GM21723 (cell line): ENCODE measurements around the gene VRK2.
"Not testable (repeated sequence)": the region's sequence is repeated elsewhere in the genome, so short reads cannot be mapped to it uniquely, and the experiment has no call there.

Source experiments
- ATAC-seq: cut with Tn5 transposase; IDR thresholded peaks from one replicate; pipeline ENCODE4 v1.9.1; 2021; ENCODE audit warnings: mild to moderate bottlenecking, moderate library complexity; ENCODE audit not compliant: unreplicated experiment

VRK2 gene

DNA sequence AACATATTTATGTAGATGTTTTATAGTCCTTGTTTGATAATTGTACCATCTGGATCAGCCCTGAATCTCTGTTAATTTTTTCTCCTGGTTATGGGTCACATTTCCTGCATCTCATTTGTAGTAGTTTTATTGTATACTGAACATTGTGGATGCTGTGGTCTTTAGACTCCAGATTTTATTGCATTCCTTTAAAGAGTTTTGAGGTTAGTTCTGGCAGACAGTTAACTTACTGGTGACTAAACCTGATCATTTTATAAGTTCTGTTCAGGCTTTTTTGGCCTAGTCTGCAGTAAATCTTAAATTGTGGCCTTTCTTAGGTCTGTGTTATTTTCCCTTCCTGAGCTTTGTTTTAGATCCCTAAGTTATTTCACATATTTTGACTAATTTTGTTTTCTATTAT is 110.2 kb downstream of the VRK2 start:
- ATAC-seq: no peak

DNA sequence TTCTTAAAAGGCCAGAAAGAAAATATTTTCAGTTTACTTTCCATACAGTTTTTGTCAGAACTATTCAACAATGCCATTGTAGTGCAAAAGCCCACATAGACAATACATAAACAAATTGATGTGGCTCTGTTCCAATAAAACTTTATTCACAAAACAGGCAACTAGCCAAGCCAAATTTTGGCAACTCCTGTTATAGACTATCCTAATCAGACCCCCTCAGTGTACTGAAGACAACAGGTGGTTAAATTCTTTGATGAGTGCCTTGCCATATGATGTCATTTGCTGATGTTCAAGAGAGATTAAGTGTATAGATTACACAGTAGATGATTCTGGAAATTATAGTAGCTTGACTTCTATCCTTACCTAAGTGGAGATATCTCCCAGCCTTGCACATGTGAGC is 111.1 kb downstream of the VRK2 start:
- ATAC-seq: no peak

DNA sequence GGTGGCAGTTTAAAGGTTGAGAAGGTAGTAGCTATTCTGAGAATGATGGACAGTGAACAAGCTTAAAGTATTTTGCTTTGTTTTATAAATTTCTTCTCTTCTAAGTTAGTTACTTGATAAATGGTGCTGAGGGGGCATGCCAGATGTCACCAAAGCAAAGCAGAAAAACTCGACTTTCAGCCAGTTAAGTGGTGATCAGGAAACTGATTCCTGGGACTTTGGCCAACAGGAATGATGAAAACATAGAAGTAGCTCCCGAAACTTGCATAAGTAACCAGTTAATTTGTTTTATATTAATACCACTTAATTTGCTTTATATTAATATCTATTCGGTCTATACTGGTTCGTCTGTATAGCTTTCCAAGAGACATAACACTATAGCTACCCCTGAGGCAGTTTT is 111.9 kb downstream of the VRK2 start:
- ATAC-seq: no peak

DNA sequence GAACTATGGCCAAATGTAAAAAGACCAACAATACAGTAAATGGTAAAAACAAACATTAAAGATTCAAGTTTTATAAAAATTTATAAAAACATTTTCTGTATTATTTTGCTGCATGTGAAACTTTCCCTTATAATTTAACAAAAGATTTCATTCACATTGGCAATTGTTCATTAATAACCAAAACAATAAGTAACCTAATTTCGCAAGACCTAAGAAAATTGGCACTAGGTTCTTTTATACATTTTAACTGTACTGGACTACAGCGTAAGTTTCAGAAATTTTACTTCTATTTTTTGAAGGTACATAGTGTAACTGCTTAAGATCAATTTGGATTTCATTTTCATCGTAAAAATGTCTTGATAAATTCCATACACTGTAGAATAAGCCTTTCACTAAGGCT is 117.3 kb downstream of the VRK2 start:
- no peak for ATAC-seq

DNA sequence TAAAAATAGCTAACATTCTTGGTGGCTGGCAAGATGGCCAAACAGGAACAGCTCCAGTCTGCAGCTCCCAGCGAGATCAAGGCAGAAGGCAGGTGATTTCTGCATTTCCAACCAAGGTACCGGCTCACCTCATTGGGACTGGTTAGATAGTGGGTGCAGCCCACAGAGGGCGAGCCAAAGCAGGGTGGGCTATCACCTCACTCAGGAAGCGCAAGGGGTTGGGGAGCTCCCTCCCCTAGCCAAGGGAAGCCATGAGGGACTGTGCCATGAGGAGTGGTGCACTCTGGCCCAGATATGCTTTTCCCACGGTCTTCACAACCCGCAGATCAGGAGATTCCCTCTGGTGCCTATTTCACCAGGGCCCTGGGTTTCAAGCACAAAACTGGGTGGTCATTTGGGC is 121.5 kb downstream of the VRK2 start:
- ATAC-seq: not testable (repeated sequence)

DNA sequence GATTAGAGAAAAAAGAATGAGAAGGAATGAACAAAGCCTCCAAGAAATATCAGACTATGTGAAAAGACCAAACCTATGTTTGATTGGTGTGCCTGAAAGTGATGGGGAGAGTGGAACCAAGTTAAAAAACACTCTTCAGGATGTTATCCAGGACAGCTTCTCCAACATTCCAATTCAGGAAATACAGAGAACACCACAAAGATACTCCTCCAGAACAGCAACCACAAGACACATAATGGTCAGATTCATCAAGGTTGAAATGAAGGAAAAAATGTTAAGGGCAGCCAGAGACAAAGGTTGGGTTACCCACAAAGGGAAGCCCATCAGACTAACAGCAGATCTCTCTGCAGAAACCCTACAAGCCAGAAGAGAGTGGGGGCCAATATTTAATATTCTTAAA is 123.2 kb downstream of the VRK2 start:
- ATAC-seq: not testable (repeated sequence)

DNA sequence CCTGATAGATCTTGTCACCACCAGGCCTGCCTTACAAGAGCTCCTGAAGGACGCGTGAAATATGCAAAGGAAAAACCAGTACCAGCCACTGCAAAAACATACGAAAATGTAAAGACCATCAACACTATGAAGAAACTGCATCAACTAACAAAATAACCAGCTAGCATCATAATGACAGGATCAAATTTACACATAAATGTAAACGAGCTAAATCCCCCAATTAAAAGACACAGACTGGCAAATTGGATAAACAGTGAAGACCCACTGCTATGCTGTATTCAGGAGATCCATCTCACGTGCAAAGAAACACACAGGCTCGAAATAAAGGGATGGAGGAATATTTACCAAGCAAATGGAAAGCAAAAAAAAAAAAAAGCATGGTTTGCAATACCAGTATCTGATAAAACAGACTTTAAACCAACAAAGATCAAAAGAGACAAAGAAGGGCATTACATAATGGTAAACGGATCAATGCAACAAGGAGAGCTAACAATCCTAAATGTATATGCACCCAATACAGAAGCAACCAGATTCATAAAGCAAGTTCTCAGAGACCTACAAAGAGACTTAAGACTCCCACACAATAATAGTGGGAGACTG is 123.8 kb downstream of the VRK2 start:
- ATAC-seq: not testable (repeated sequence)

DNA sequence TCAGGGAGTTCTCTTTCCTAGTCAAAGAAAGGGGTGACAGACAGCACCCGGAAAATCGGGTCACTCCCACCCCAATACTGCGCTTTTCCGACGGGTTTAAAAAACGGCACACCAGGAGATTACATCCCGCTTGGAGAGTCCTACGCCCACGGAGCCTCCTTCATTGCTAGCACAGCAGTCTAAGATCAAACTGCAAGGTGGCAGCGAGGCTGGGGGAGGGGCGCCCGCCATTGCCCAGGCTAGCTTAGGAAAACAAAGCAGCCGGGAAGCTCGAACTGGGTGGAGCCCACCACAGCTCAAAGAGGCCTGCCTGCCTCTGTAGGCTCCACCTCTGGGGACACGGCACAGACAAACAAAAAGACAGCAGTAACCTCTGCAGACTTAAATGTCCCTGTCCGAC is 125.2 kb downstream of the VRK2 start:
- not testable (repeated sequence) for ATAC-seq

DNA sequence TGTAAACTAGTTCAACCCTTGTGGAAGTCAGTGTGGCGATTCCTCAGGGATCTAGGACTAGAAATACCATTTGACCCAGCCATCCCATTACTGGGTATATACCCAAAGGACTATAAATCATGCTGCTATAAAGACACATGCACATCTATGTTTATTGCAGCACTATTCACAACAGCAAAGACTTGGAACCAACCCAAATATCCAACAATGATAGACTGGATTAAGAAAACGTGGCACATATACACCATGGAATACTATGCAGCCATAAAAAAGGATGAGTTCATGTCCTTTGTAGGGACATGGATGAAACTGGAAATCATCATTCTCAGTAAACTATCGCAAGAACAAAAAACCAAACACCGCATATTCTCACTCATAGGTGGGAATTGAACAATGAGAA is 130.6 kb downstream of the VRK2 start:
- not testable (repeated sequence) for ATAC-seq

DNA sequence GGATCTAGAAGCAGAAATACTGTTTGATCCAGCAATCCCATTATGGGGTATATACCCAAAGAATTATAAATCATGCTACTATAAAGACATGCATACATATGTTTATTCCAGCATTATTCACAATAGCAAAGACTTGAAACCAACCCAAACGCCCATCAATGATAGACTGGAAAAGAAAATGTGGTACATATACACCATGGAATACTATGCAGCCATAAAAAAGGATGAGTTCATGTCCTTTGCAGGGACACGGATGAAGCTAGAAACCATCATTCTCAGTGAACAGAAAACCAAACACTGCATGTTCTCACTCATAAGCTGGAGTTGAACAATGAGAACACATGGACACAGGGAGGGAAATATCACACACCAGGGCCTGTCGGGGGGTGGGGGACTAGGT is 133.6 kb downstream of the VRK2 start:
- not testable (repeated sequence) for ATAC-seq

DNA sequence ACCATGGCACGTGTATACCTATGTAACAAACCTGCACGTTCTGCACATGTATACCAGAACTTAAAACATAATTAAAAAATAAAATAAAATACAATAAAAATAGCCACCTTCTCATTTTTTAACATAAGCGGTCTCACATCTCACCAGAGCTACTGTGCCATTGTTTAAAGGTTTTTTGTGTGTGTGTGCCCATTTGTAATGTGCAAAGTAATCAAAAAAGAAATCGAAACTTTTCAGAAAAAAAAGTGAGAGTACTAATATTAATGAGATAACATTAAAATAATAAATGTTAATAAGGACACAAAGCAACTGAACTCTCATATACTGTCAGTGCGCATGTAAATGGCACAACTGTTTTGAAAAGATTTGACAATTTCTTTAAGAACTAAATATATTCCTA is 134.0 kb downstream of the VRK2 start:
- ATAC-seq: no peak

DNA sequence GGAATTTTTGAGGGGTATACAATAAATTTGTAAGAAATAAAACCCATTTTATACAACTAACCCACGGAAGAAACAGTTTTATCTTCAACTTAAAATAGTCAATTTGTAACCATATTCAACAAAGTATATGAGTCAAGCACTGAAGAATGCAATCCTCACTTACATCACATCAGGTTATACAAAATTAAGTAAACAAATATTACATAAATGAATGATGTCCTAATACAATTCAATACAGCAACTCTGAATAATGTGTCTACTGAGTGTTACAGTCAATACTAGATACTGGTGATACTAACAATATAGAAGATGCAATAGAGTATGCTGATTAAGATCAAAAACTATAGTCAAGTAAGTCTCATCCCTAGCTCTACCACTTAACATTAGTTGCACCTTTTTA is 135.9 kb downstream of the VRK2 start:
- no peak for ATAC-seq

DNA sequence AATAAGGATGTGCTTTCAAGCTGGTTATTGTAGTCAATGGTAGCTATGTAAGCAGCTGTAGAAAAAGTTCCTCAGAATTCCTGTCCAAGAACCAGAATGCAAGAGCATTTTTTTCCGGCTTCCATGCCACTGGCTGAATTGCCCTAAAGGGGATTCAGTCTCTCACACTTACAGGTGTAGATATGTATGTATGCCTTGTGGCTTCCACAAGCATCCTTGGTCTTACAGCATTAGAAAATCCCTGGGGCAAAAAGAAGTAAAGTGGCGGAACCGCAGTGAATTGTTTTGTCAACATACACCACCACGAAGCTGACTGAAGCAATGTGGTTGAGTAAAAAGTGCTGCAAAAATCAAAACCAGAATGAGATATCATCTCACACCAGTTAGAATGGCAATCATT is 139.9 kb downstream of the VRK2 start:
- no peak for ATAC-seq

DNA sequence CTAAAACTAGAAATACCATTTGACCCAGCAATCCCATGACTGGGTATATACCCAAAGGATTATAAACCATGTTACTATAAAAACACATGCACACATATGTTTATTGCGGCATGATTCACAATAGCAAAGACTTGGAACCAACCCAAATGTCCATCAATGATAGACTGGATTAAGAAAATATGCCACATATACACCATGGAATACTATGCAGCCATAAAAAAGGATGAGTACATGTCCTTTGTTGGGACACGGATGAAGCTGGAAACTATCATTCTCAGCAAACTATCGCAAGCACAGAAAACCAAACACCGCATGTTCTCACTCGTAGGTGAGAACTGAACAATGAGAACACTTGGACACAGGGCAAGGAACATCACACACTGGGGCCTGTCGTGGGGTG is 140.4 kb downstream of the VRK2 start:
- ATAC-seq: not testable (repeated sequence)

DNA sequence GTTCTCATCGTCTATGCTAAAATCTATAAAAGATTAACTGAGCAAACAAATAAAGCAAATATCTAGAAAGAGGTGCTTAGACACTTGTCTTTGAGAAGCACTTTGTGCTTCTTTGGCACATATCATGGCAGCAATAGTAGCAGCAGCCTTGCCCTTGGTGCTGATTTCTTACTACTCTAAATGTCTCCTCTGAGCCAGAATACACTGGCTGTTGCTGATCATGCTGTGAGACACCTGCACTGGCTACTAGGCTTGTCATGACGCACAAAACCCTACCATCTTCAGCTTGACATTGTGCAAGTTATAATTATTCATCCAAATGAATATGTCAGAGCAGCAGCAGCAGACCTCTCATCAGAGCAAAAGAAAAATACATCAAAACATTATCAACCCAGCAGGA is 147.9 kb downstream of the VRK2 start:
- no peak for ATAC-seq

DNA sequence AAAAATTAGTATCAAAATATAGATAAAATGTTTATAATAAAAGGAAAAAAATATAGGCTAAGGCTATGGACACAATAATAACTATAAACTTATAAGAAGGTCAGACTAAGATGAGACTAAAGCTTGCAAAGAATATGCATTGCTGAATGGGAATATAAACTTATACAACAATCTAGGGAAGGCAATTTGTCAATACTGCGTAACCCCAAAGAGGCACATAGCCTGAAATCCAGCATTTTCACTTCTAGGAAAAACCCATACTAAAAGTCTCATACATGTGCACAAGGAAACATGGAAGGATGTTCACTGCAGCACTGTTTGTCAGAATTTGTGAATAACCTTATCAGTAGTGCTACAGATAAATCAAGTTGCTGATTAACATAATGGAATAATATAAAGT is 149.1 kb downstream of the VRK2 start:
- ATAC-seq: no peak

DNA sequence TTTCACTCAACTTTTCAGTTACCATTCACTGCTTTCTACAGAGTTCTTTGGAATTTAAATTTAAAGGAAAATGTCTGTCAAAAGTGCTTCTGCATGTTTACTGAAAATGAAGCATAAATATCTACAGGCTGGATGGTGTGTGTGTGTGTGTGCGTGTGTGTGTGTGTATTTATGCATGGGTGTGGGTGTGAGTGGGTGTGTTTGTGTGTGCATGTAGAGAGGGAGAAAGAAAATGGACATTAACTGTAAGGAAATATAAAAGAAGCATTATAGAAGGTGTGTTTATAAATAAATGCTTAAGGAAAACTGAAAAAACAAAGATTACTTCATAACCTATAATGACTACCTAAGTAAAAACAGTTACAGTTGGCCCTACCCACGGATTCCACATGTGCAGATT is 151.3 kb downstream of the VRK2 start:
- ATAC-seq: no peak

DNA sequence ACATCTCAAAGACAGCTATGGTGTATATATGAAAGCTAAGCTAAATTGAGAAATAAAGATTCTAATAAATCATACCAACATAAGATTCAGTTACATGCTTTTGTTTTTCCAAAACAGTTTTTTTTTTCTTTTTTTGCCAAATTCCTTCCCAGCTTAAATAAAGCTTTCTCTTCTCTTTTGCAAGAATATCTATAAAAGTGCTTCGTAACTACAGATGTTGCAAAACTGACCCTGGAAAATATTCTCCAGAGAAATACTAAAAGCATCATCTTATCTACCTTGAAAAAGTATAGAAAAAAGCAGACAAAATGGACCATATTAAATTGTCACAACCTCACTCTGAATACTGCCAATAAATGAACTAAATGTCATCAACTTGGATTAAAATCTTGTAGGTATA is 155.8 kb downstream of the VRK2 start:
- ATAC-seq: no peak

DNA sequence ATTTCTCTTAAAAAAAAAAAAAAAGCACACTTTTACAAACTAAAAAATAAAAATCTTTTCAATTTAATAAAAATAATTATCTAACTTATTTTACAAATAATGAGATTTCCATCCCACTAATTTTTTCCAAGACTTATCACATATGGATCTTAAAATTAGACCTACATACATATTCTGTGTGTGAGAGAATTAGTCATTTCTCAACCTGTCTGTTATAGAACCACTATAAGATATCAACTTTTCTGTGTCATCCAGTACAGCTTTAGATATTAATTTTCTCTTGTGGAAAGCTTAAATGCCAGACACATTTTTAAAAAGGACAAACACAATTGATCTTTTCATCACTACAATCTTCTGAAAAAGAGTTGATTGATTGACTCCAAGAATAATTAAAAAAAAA is 156.4 kb downstream of the VRK2 start:
- no peak for ATAC-seq

DNA sequence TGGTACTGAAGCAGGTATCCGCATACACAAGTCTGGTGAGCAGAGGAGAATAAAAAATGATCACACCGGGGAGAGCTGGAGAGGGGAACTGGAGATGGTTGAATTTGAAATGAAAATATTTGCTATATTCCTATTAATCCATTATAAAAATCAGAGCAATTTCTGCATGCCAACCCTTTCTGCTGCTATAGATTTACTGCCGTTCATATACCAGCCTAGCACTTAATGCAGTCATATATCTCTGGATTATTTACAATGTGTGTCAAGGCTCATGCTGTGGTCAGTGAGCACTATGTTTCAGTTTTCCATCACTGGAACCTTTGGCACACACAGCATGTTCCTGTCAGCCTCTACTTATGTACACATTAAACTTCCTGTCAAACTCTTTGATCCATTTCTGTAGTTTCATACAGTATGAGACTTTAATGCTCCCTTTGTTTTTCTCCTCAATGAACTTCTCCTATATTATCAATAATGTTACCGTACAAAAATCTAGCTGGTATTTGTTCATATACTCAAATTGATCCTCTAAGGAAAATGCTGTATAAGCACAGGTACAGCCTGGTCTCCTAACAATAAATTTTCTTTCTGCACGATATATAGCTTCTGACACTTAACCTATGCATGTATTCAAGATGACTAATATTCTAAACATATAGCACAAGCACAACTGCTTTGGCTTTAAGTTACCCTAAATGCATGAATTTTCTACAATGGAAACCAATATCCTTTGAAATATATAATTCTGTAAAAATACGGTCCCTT is 157.8 kb downstream of the VRK2 start:
- ATAC-seq: no peak

DNA sequence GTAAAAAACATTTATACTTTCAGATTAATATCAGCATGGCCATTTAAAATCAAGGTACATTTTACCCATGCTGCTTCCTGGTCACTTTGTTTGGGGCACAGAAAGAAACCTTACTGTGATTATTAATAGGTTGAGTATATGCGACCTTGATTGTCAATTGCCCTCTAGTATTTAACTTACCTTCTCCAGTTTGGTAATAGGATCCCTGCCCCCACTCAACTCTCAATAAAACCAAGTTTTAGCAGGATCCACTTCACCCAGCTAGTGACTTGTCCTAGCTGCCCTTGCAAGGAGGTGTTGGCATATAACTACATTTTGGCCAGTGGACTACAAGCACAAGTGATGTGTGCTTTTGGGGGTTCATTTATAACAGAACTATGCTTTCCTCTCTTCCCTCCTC is 160.2 kb downstream of the VRK2 start:
- no peak for ATAC-seq

DNA sequence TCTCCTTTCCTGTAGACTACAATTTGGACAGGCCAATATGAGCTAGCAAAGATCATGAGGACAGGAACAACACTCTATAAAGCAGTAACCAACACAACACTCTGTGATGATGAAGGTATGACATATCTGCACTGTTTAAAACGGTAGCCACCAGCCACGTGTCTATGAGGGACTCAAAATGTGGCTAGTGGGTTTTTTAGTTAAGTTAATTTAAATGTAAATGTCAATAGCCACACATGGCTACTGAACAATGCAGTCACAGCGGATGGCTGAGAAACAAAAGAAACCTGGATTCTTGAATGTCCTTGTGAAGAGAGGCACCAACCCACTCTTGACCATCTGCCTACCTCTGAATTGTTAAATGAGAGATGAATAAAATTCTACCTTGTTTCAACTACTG is 160.6 kb downstream of the VRK2 start:
- no peak for ATAC-seq
